GM18526 (cell line): ENCODE measurements around the gene CNIH1.
A peak's percentile ranks its signal among the peaks of the same experiment; 100 is the strongest.

Source experiments
- POLR2A ChIP-seq: IDR thresholded peaks from 3 replicates; pipeline ENCODE4 v1.6.1; 2011; ENCODE audit not compliant: insufficient read length; ENCODE audit errors: extremely low read depth

Gene CNIH1

GRCh38 chr14:54440873-54441868, at the start of gene CNIH1:
CNIH1 (minus strand) TSS chr14:54441374; CDS start chr14:54441327, 47 bp downstream.
- TF ChIP-seq POLR2A, result peak; percentile 75

- no peak for TF ChIP-seq POLR2A
Observed at GRCh38 chr14:54490445-54491175, 49.4 kb upstream of the CNIH1 start.

- no peak for TF ChIP-seq POLR2A
Observed at GRCh38 chr14:54489731-54490444, 48.7 kb upstream of the CNIH1 start.

GRCh38 chr14:54489318-54489683, 48.1 kb upstream of the CNIH1 start:
- TF ChIP-seq POLR2A, result no peak

GRCh38 chr14:54488646-54489317, 47.6 kb upstream of the CNIH1 start, which contains the start of gene GMFB:
GMFB (minus strand) TSS chr14:54488980; CDS start chr14:54488927, 53 bp downstream.
- TF ChIP-seq POLR2A, result peak; percentile 85

- TF ChIP-seq POLR2A, result no peak
Observed at GRCh38 chr14:54488318-54488645, 47.1 kb upstream of the CNIH1 start.

GRCh38 chr14:54487771-54488170, 46.6 kb upstream of the CNIH1 start:
- no peak for TF ChIP-seq POLR2A

GRCh38 chr14:54486685-54487084, 45.5 kb upstream of the CNIH1 start:
- no peak for TF ChIP-seq POLR2A

- no peak for TF ChIP-seq POLR2A
Observed at GRCh38 chr14:54483846-54484245, 42.7 kb upstream of the CNIH1 start.

- no peak for TF ChIP-seq POLR2A
Observed at GRCh38 chr14:54483073-54483745, 42.0 kb upstream of the CNIH1 start.

- no peak for TF ChIP-seq POLR2A
Observed at GRCh38 chr14:54481695-54482094, 40.5 kb upstream of the CNIH1 start.

GRCh38 chr14:54480830-54481562, 39.8 kb upstream of the CNIH1 start:
- no peak for TF ChIP-seq POLR2A

GRCh38 chr14:54478636-54479215, 37.6 kb upstream of the CNIH1 start:
- no peak for TF ChIP-seq POLR2A
